ENCODE results near the gene CAV3.
"Not testable (repeated sequence)": the region's sequence is repeated elsewhere in the genome, so short reads cannot be mapped to it uniquely, and the experiment has no call there.

The CAV3 gene

DNA sequence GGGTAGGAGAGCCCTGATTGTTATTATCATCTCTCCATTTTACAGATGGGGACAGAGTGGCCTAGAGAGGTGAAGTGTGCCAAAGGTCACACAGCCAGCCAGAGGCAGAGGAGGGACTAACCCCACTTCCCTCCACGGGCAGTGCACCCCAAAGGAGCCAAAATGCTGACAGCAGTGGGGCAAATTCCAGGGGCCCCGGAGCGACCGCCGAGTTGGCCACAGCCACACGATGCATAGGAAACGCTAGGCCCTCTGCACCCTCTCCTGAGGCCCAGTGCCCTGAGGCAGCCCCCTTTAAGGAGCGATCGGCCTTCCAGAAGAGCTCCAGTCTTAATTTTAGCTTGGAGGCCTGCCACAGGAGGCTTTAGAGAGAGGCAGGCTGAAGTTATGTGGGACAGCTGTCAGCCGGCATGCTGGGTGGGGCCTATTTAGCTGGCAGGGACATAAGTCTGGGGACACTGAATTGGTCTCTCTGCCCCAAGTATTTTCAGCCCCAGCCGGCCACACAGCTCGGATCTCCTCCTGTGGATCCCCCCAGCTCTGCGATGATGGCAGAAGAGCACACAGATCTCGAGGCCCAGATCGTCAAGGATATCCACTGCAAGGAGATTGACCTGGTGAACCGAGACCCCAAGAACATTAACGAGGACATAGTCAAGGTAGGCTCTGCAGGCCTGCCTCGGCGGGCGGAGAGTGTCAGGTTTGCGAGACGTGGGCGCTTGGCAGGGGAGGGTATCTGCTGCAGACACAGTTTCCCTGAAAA is at the start of gene CAV3:
Gene CAV3, plus strand, starts transcription at position 471 of the 763 bp plus-strand sequence. Its CDS starts 75 bp downstream, at position 546.
- no peak within 1 kb of the TSS for H3K4me3 ChIP-seq (ENCODE audit: low read depth, low read length)

DNA sequence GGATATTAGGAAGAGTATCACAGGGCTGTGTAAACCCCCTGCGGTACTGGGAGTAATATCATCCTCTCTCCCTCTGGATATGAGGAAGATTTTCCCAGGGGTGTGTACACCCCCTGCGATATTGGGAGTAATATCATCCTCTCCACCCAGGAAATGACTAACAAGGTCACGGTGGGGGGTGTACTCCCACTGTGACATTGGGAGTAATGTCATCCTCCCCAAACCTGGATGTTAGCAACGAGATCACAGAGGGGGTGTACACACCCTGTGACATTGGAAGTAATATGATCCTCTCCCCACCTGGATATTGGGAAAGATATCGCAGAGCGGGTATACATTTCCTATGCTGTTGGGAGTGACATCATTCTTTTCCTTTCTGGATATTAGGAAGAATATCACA is 48.6 kb upstream of the CAV3 start:
- H3K4me3 ChIP-seq (ENCODE audit: low read depth, low read length) = not testable (repeated sequence)

DNA sequence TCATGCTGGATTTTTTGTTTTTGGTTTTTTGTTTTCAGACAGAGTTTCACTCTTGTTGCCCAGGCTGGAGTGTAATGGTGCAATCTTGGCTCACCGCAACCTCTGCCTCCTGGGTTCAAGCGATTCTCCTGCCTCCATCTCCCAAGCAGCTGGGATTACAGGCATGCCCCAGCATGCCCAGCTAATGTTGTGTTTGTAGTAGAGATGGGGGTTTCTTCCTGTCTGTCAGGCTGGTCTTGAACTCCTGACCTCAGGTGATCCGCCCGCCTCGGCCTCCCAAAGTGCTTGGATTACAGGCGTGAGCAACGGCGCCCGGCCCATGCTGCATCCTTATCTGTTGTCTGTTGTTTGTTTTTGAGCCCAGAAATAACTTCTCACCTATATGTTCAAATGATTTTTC is 42.3 kb upstream of the CAV3 start:
- H3K4me3 ChIP-seq (ENCODE audit: low read depth, low read length) = not testable (repeated sequence)

DNA sequence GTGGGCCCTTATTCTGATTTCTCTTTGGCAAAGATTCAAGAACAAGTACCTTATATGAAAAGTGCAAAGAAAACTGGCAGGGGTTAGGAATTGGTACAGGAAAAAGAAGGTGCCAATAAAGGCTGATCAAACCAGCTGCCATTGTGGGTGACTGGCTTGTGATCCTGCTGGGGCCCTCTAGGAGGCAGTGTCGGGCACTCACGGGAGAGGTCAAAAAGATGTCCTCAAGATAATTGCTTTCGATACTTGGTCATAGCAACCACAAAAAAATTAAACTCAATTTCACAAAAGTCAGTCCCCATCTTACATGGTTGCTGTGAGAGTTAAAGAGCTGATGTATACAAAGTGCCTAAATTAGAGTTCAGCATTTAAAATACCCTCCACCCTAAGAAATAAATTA is 31.0 kb upstream of the CAV3 start:
- H3K4me3 ChIP-seq (ENCODE audit: low read depth, low read length) = no peak overlapping the region

DNA sequence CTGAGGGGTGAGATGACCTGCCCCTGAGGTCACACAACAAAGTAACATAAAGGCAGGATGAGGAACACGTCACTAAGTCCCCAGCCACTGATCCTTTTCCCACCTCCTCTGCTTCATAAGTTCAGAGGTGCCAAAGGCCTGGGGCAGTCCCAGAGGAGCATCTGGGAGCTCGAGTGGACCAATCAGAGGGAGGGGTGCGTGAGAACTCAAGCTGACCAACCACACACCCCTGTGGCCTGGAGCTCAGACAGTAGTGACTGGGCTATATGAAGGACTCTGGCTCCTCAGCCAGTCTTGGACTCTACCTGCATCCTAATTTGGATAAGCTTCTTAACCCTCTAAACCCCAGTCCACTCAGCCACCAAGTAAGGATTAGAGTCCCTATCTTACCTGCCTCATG is 28.0 kb upstream of the CAV3 start:
- H3K4me3 ChIP-seq (ENCODE audit: low read depth, low read length) = no peak overlapping the region

DNA sequence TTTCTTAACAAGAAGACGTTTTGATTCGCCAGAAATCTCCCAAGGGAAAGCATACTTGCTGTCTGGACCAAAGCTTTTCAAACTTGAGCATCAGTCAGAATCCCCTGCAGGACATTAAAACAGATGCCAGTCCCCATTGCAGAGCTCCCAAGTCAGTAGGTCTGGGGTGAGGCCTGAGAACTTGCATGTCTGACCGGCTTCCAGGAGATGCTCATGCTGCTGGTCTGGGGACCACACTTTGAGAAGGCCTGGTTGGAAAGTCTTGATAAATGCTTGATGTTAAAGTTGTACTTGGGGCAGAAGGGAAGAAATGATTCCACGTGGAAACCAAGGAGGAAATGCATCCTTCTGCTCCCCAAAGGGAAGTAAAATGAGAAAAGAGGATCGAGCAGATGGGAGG is 24.3 kb upstream of the CAV3 start:
- no peak overlapping the region for H3K4me3 ChIP-seq (ENCODE audit: low read depth, low read length)

DNA sequence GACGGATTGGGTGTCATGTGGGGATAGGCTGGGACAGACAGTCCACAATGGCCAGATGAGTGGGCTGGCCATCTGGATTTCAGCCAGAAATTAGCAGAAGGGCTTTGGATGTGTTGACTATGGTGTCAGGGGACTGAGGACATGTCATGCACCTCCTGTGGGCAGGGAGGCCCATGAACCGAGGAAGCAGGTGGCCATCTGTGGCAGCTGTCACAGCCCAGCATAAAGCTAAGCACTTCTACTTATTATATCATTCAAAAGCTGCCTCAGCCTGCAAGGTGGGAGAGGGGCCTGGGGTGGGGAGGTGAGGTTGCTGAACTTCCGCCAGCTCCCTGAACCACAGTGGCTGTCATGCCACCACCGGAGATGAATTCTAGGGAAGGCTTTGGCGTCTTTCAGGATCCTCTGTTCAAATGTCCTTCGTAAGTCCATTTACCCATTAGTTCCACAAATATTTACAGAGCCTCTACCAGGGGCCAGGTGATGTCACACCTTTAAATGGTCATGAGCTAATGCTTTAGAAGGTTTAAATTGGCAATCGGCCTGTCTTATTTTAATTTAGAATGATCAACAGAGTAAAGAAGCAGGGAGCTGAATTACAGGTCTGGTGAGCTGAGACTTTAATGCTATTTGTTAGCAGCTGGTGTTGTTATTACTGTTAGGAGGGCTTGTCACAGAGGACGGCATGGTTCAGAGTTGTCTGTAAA is 23.6 kb upstream of the CAV3 start:
- no peak overlapping the region for H3K4me3 ChIP-seq (ENCODE audit: low read depth, low read length)

DNA sequence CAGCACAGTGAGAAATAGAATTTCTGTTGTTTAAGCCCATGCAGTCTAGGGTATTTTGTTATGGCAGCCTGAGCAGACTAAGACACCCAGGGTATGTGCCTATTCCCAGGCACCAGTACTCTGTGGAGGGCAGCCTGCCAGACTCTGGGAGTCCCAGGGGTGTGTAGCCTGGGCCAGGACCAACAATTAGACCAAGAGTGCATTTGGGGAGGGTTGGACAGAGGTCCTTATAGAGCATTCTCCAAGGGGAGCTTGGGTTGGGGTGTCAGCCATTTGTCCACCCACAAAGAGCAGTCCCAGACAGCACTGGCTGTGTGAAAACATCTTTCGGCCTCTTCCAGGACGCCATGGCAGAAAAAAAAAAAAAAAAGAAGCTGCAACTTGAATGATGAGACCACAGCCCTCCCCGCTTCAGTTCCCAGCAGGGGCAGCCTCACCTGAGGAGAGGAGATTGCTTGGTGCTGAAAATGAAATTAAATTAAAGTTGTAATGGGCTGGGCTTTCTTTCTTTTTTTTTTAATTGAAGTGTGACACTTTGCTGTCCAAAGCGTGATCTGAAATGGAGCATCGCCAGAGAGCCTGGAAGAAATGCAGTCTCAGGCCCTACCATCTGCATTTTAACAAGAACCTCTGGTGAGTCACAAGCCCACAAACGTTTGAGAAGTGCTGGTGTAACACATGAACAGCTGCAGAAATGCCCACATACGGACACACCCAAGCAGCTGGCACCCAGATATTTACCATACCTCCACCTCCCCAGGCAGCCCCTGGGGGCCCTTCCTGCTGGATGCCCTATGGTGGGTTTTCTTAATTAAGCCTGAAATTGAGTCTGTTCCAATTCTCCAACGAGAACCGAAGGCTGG is 21.3 kb upstream of the CAV3 start:
- no peak overlapping the region for H3K4me3 ChIP-seq (ENCODE audit: low read depth, low read length)

DNA sequence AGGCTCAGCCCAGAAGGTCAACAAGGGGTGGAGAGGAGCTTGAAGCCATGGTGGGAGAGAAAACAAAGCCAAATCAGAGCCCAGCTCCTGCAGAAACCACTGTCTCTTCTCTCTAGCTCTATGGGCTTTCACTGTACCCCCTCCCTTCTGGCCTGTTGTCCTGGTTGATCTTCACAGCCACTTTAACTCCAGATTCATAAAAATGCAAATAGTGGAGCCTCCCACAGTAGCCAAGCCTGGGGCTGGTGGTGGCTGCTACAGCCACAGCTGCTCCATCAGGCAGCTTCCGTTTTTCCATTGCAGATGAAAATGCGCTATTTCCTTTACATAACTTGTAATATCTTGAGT is 20.7 kb upstream of the CAV3 start:
- H3K4me3 ChIP-seq (ENCODE audit: low read depth, low read length) = no peak overlapping the region

DNA sequence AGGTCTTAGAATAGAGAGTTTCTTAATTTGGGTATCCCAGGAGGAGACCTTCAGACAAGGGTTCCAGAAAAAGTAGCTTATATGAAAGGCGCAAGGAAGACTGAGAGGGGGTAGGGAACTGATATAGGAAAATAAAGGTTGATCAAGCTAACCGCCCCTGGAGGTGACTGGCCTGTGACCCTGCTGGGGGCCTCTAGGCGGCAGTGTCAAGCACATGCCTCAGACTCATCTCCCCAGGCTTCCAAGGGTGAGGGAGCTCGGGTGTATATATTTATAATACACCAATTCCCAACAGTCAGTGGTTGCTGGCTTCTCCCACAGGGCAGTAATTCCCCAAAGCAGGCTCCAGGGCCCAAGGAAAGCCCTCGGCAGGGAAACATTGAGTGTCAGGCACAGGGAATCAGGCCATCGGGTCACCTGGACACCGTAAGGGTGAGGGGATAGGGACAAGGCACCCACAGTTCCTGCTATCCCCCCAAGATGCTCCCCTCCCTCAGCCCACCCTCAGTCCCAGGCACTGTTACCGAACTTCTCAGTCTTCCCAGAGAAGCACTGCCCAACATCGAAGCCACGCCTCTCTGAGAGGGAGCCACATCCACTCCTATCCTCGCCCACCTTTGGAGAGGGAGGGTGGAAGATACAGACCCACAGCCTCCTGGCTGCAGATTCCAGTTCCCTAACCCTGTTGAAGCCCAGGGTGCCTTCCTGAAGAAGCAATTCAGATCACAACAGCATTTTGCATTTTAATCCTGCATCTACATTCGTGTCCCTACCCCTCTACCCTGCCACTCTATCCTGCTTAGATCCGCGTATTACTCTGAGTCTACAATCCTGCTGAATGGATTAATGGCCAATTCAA is 19.5 kb upstream of the CAV3 start:
- no peak overlapping the region for H3K4me3 ChIP-seq (ENCODE audit: low read depth, low read length)

DNA sequence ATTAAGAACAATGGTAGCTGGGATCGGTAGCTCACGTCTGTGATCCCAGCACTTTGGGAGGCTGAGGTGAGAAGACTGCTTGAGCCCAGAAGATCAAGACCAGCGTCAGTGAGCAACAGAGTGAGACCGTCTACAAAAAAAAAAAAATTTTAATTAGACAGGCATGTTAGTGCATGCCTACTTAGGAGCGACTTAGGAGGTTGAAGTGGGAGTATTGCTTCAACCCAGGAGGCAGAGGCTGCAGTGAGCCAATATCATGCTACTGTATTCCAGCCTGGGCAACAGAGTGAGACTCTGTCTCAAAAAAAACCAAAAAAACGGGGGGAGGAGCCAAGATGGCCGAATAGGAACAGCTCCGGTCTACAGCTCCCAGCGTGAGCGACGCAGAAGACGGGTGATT is 17.8 kb upstream of the CAV3 start:
- not testable (repeated sequence) for H3K4me3 ChIP-seq (ENCODE audit: low read depth, low read length)

DNA sequence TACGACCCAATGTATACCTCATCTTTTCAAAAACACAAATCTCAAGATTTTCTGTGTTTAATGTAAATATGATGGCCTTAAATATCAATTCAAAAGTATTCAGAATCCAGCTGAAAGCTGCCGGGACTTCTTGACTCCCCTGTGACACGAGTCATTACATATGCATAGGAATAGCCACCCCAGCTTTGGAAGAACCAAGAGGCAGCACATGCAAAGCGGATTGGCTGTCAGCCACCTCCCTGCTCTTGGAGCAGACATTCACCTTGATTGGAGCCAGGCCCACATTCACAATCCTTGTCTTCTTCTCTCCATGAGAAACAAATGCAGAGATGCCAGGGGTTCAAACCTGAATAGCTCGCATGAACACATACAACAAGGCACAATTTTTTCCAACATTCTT is 10.8 kb upstream of the CAV3 start:
- H3K4me3 ChIP-seq (ENCODE audit: low read depth, low read length) = no peak overlapping the region

DNA sequence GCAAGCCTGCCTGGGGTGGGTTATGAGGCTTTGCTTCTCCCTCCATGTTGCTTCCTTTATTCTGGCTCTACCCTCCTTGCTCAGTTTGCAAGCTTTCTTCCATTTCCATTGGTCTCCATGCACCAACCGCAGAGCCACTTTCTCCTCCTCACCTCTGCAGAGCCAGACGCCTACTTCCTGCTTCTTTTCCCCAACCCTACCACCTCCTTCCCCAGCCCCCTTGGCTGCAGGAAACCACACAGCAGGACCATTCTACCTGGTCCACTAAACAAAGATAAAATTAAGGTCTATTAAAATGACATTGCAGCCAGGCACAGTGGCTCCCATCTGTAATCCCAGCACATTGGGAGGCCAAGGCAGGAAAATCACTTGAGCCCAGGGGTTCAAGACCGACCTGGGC is 10.0 kb upstream of the CAV3 start:
- H3K4me3 ChIP-seq (ENCODE audit: low read depth, low read length) = no peak overlapping the region

DNA sequence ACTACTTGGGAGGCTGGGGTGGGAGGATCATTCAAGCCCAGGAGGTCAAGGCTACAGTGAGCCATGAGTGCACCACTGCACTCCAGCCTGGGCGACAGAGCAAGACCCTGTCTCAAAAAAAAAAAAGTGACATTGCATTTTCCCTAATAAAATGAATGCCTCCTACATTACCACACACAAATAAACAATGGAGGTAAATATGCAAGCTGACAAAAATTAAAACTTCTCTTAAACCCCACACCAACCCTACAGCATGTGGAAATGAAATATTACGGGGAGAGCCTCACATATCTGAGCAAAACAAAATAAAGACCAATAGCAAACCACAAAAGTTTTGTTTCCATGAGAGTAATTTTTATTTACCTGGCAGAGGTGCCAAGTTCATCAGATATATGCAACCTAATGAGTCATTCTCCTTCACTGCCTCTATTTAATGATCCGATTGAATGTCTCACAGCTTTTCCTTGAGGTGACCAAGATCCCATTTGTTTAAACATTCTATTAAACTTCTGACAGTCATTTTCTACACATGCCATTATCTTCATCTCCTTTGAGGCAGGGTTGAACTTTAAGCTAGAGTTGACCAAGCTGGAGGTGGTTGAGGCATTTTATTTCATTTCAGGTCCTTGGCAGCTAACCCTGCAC is 9.4 kb upstream of the CAV3 start:
- no peak overlapping the region for H3K4me3 ChIP-seq (ENCODE audit: low read depth, low read length)

DNA sequence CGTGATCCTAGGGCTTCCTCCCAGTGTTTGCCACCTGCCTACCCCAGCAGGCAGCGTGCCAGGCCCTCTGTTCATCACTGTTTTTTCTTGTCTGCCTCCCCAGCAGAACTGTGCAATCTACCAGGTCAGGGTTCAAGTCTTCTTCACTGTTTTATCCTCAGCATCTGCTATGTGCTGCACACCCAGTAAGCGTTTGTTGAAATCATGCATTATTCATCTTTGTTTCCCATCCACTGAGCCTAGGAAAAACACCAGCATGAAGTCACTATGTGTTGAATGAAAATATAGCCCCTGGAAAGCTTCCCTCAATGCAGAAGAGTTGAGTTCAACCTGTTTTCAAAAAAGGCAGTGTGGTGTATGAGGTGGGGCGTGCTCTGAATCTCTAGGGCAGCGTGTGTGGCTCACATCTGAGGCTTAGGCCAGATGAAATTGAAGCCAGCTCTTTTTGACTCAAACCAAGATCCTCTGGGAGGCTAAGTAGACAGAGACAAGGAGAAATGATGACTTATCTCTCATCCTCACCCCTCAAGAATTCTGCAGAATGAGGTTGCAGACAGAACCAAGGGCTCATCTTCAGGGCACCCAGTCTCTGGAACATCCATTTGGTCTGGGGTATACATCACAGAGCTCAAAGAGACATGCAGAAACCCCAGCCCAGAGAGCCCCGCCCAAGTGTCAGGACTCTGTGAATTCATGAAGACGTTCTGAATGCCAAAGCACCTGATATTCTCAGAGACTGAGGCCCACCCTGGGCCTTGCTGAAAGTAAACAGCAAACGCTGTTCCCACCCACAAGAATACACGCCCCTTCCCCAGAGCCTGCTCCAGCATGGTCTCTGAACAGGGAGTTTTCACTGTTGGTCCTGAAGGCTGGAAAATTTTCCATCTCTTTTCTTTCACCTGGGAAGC is 5.7 kb upstream of the CAV3 start:
- no peak overlapping the region for H3K4me3 ChIP-seq (ENCODE audit: low read depth, low read length)

DNA sequence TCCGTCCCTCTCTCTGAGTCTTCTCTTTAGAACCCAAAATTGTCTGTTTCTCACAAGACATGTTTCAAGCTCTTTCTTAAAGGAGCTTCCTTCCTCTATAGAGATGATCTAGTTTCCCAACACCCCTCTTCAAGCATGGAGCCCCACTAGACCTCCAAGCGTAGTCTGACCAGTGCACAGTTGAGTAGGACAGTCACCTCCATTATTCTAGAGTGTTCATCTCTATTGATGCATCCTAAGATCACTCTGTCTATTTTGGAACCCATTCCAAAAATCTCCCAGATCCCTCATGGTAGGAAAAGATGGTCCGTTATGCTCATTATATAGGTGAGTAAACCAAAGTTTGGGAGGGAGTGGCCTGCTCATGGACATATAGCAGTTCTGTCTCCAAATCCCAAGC is 4.1 kb upstream of the CAV3 start:
- no peak overlapping the region for H3K4me3 ChIP-seq (ENCODE audit: low read depth, low read length)

DNA sequence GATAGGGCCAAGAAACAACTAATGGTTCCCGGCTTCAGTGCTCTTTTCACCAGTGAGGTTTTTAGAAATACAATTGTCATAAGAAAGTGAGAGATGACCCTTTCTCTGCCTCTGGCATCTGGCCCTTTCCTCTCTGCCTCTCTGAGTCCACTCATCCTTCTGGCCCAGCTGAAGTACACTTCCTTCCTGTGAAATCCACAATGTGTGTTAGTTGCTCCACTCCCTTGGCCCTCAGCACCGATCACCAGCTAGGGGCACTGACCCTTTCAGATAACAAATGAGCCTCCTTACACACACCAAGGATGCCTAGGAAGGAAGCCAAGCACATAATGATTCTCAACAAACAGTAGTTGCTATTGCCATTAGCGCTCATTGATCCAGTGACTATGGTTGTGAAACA is 2.9 kb upstream of the CAV3 start:
- H3K4me3 ChIP-seq (ENCODE audit: low read depth, low read length) = no peak overlapping the region

DNA sequence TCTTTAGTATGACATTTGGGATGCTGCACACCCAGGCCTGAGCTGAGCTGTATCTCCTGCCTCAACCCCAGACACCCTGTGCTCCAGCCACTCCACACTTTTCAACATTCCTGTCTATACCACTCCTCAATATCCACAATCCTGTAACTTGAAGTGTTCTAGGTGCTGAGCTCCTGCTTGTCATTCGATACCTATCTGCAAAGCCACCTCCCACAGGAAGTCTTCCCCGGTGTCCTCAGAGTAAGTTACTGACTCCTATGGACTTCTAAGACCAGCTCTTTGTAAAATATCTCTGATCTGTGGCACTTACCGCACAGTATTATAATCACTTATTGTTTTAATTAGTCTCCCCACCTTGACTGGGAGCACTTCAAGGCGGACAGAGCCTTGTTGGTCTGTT is 1.2 kb upstream of the CAV3 start:
- no peak overlapping the region for H3K4me3 ChIP-seq (ENCODE audit: low read depth, low read length)

DNA sequence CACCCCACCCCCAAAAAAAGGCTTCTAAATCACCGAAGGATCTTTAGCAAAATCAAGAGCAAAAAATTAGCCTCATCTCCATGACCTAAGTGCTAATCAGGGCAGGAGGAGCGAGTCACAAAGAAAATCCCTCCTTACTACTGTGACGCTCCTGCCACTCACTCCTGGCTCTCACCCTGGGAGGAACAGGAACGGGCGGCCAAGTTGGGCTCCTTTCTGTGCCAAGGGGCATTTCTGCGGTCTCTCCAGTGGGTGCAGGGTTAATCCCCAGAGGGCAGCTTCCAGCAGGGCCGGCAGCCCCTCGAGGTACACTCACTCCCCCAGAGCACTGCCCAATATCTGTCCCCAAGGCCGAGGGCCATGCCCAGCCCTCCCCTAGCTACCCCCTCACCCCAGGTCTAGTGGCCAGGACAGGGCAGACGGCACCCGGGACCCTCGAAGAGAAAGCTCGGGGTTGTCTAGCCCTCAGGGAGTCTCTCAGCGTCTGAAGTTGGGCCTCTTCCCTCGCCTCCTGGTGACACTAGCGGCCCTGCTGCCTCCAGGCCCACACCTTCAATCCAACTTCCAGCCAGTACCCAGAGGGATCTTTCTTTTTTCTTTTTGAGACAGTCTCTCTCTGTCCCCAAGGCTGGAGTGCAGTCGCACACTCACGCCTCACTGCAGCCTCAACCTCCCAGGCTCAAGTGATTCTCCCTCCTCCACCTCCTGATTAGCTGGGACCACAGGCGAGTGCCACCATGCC is 706 bp downstream of the CAV3 start:
- H3K4me3 ChIP-seq (ENCODE audit: low read depth, low read length) = no peak overlapping the region

All from iPS-11a (cell line).